Measurements from ENCODE around the gene PTGES2. TPM values are rescaled to one million over a fixed set of nuclear protein-coding genes. Genes with fewer than 3 reads are reported as not detected.

PTGES2 gene
- total and polyA plus RNA-seq, 2 of the 13 experiments (the other 11 are each of a cell fraction or from before 2014, with no cell fraction given), result 63.7 to 79.8 TPM

GRCh38 chr9:128098297-128099230, 29.0 kb downstream of the PTGES2 start (continued):
- no peak for TF ChIP-seq ZFYVE20 (CRISPR knock-in tag; IDR thresholded peaks at IDR 0.05; ENCODE audit: borderline replicate concordance, low read depth)
- TF ChIP-seq ZNF605 (CRISPR knock-in tag; IDR thresholded peaks at IDR 0.05), result peak; percentile 7; the same call in 1 of the 2 replicates
- TF ChIP-seq ZNF883 (CRISPR knock-in tag; IDR thresholded peaks at IDR 0.05; ENCODE audit: not compliant biosample characterization), result peak; percentile 72
- no peak for TF ChIP-seq HNF1A (IDR thresholded peaks at IDR 0.05; ENCODE audit: low read depth)
- no peak; the same call in 1 of the 2 replicates for TF ChIP-seq HNF1A (CRISPR knock-in tag; IDR thresholded peaks at IDR 0.05; ENCODE audit: borderline replicate concordance)
- no peak for TF ChIP-seq GPBP1L1 (CRISPR knock-in tag; IDR thresholded peaks at IDR 0.05)
- TF ChIP-seq PRDM15 (CRISPR knock-in tag; IDR thresholded peaks at IDR 0.05), result 0 out of 2 replicates have a peak, but pooled peaks have one; percentile 21
- no peak for TF ChIP-seq ZSCAN5A (CRISPR knock-in tag; IDR thresholded peaks at IDR 0.05; ENCODE audit: borderline replicate concordance)
- TF ChIP-seq KAT8 (CRISPR knock-in tag; IDR thresholded peaks at IDR 0.05), result peak; percentile 69
- TF ChIP-seq HNRNPLL (IDR thresholded peaks at IDR 0.05; ENCODE audit: low read depth, low read length, poor library complexity, severe bottlenecking), result no peak
- no peak for TF ChIP-seq GMEB2 (CRISPR knock-in tag; IDR thresholded peaks at IDR 0.05; ENCODE audit: low read depth)
- no peak for TF ChIP-seq ZNF451 (CRISPR knock-in tag; IDR thresholded peaks at IDR 0.05)
